HG02840 (cell line): ENCODE measurements around the gene SERHL2.
"Not testable (repeated sequence)": the region's sequence is repeated elsewhere in the genome, so short reads cannot be mapped to it uniquely, and the experiment has no call there.

Experiments used
- ATAC-seq: cut with Tn5 transposase; IDR thresholded peaks from one replicate; pipeline ENCODE4 v1.9.1; 2021; ENCODE audit warnings: mild to moderate bottlenecking, moderate library complexity, moderate number of reproducible peaks; ENCODE audit not compliant: unreplicated experiment, low FRiP score

SERHL2 gene

GRCh38 chr22:42533638-42533977 is 20.1 kb upstream of the SERHL2 start:
- ATAC-seq = no peak

DNA sequence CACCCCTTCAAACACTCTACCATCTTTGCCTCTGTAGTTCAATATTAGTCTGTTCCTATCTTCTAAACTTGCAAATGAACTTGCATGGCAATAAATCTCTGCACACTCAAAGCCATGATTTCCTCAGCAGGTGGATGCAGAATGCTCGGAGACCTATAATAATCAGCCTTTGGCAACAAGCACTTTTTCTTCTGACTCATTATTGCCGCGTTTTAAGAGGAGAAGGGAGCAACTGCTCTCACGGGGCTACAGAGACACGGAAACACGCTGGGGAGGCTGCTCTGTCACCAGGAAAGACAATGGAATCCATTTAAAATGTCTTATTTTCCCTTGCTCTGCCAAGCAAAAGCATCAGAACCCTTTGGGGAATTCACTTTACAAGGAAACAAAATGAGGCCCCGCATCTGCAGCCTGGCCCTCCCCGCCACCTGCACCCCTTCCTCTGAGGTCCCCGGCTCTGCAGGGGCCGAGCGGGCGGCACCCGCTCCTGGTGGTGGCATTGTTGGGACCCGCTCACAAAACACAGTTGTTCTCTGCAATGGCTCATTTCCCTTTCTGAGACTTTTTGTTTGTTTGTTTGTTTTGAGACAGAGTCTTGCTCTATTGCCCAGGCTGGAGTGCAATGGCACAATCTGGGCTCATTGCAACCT is 18.5 kb upstream of the SERHL2 start:
- ATAC-seq = not testable (repeated sequence)

DNA sequence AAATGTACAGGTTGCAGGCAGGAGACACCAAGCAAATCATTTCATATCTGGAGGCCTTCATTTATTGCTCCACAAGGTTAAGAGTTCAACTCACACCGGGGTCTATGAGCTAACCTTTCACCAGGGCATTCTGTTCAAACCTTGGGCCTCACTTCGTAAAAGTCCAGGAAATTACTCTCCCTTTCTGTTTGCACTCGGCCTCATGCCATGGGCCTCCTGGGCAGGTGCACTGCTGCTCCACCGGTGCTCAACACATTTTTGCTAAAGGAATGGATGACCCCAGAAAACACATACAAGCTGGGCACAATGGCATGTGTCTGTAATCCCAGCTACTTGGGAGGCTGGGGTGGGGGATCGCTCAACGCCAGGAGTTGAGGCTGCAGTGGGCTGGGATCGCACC is 17.6 kb upstream of the SERHL2 start:
- no peak for ATAC-seq

DNA sequence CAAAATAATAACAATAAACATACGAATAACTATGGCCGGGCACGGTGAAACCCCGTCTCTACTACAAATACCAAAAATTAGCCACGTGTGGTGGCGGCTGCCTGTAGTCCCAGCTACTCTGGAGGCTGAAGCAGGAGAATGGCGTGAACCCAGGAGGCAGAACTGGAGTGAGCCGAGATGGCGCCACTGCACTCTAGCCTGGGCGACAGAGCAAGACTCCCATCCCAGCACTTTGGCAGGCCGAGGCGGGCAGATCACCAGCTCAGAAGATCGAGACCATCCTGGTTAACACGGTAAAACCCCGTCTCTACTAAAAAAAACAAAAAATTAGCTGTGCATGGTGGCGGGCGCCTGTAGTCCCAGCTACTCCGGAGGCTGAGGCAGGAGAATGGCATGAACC is 17.1 kb upstream of the SERHL2 start:
- ATAC-seq = not testable (repeated sequence)

GRCh38 chr22:42537199-42537831 is 16.4 kb upstream of the SERHL2 start:
- not testable (repeated sequence) for ATAC-seq

DNA sequence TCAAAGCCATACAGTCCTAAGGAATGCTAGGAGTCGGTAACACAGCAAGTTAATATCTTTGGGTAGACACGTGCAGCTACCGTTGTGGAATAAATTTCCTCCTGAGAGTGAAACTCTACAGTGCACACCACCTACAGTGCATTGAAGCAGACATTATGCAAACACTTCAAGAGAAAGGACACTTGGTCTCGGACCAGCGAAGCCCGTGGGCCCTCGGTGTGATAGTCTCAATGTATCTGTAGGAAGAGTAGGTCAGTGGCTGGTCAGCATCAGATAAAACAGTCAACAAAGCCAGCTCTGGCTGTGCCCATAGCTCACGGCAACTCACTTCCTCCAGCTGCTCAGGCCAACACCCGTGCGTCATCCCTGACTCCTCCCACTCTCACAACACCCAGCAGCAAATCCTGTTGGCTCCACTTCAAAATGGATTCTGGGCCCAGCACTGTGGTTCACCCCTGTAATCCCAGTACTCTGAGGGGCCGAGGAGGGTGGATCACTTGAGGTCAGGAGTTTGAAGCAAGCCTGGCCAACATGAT is 14.5 kb upstream of the SERHL2 start:
- not testable (repeated sequence) for ATAC-seq

GRCh38 chr22:42544686-42545085 is 9.1 kb upstream of the SERHL2 start:
- no peak for ATAC-seq

DNA sequence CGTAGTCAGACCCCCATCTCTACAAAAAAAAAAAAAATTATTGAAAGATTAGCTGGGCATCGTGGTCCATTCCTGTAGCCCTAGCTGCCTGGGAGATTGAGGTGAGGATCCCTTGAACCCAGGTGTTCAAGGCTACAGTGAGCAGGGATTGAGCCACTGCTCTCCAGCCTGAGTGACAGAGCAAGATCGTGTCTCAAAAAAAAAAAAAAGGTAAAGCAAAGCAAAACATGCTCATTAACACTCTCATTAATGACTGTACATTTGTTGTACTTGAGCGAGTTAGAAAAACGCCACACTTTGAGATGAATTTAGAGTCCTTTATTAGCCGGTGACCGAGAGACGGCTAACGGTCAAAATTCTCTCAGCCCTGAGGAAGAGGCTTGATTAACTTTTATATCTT is 6.2 kb upstream of the SERHL2 start:
- ATAC-seq = no peak

GRCh38 chr22:42548126-42548525 is 5.6 kb upstream of the SERHL2 start:
- ATAC-seq = not testable (repeated sequence)

DNA sequence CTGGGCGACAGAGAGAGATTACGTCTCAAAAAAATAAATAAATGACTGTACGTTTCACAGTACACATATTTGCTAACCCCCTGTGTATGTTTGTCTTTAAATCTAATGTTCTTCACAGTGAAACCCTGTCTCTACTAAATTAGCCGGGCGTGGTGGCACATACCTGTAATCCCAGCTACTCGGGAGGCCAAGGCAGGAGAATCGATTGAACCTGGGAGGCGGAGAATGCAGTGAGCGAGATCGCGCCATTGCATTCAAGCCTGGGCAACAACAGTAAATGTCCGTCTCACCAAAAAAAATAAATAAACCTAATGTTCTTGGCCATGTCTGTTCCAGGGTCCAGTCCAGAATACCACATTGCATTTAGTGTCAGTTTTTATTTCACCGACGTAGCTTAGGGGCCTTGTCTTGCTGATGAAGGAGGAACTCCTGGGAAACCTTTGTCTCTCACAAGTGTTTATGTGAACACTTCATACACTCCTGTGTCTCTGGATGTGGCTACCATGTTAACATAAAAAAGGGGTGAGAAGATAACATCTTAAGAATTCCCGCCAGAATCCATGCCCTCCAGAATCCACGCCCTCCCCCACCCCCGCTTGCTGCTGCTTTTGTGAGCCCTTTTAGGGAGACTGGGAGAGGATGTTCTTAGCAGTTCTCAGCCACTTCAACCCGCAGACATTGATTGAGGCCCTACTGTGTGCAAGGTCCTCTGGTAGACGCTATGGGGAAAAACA is 5.0 kb upstream of the SERHL2 start:
- no peak for ATAC-seq

DNA sequence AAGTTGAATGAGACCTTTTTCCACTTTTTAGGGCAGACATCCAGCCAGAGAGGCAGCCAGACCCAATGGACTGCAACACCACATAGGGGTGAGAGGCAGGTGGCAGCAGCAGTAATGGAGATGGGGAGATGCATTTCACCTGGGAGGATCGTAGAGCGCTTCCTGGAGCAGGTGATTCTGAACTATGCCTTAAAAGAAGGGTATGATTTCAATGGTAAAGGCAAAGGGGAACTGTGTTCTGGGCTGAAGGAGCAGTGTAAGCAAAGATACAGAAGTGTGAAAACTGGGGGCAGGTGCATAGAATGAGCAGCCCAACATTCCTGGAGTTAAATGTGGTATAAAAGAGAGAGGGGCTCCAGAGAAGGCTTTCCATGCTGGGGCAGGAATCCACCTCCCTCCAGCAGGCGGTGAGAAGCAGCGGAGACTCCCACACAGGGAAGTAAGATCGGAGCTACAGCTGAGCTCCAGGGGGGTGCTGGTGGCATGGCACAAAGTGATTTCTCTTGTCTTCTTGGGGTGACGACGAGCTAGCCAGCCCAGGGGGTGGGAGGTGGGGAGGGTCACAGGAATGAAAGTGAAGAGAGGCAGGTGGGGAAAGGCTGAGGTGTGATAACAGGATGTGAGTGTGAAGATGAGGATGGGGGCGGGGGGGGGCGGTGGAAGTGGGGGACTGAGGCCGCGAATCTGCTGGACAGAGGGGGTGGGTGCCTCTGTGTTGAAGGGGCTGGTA is 4.3 kb upstream of the SERHL2 start:
- ATAC-seq = no peak

- ATAC-seq = not testable (repeated sequence)
These were observed 1.5 kb upstream of the SERHL2 start for GRCh38 chr22:42552294-42552647.

DNA sequence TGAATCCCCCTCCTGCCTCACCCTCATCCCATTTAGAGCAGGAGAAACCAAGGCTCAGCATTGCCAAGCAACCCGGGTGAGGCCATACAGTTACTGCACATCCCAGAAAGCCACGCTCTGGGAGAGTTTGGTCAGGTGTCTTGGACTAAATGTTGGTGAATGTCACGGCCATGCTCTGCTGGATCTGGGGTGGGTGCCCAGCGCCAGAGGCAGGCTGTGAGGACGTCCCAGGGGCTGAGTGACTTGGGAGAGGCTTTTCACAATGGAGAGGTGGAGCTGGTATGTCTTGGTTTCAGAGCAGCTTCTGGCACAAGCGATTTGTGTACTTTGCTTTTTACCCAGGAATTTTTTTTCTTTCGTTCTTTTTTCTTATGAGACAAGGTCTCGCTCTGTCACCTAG is 6.6 kb downstream of the SERHL2 start:
- ATAC-seq = no peak

DNA sequence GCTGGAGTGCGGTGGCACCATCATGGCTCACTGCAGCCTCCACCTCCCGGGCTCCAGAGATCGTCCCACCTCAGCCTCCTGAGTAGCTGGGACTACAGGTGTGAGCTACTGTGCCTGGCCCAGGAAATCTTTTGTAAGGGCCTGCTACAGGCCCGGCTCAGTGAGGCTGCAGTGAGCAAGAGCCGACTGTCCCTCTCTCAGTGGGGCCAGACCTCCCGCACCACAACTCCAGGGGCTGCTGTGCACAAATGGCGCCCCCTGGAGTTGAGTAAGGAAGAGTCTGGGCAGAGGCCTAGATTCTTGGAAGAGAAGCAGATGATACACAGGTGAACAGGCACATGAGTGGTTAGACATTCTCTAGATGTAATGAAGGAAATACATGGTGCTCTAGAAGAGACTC is 7.0 kb downstream of the SERHL2 start:
- no peak for ATAC-seq

GRCh38 chr22:42561856-42562255 is 8.1 kb downstream of the SERHL2 start:
- no peak for ATAC-seq

DNA sequence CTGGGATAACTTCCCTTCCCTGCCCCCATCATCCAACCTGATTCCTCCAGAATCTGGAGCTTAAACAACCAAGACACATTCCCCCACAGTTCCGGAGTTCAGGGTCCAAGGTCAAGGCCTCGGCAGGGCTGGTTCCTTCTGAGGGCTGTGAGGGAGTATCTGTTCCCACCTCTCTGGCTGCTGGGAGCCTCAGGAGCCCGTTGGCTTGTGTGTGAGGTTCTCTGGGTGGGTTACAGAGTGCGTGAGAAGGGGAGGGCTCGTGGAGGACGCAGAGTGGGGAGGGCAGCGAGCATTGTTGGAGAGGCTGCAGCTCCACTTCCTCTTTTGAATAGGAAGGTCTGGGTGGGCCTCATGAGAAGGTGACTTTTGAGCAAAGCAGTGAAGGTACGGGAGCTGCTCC is 8.5 kb downstream of the SERHL2 start:
- no peak for ATAC-seq

GRCh38 chr22:42562684-42563083 is 8.9 kb downstream of the SERHL2 start:
- ATAC-seq = no peak

GRCh38 chr22:42563943-42564342 is 10.2 kb downstream of the SERHL2 start:
- ATAC-seq = not testable (repeated sequence)

GRCh38 chr22:42564699-42565098 is 10.9 kb downstream of the SERHL2 start:
- ATAC-seq = no peak

DNA sequence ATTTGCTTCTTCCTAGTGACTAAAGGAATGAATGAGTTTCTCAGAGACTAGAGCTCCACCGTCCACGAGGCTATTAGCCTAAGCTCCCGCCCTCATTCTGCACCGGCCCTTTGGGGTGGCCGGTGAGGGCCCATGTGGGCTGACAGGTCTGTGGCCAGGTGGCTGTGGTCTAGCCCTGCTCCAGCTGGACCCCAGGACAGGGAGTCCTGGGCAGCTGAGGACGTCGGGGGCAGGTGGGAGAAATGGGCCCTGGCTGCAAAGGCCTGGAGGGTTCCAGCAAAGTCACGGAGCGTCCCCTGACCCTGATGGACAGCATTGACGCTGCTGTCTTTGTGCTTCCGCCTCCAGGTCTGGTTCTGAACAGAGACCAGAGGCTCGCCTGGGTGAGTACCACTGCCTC is 12.2 kb downstream of the SERHL2 start:
- no peak for ATAC-seq

- not testable (repeated sequence) for ATAC-seq
These were observed 14.2 kb downstream of the SERHL2 start for GRCh38 chr22:42567950-42568349.
